NCI-H2171 treated with DMSO at 0.1 percent for 48 hours (cell line): ENCODE results near the gene NTN1.

Experiments used
- DNase-seq: peaks from one replicate; lab custom pipeline; 2025; lab: John Stamatoyannopoulos, UW

NTN1 gene

DNA sequence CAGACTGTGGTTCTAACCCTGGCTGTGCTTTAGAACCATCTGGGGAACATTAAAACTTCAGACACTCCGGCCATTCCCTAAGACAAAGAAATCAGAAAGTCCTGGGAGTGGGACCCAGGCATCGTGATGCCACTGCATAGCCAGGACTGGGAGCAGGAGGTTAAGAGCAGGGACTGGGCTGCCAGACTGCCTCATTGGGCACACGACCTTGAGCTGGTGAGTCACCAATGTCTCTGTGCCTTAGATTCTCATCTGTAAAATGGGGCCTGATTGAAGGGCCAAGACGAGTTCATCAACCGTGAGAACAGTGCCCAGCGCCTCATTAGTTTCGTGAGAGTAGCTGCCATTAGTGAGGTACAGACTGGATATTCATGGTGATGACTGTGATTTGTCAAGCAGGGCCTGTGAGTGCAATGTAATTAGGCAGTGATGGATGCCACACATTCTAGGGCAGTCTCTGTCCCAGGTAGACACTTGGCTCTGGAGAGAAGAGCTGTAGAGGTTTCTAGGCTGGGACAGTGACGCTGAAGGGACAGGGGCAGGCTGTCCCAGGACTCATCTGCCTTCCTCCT, 196.8 kb downstream of the NTN1 start:
- DNase-seq = no peak

DNA sequence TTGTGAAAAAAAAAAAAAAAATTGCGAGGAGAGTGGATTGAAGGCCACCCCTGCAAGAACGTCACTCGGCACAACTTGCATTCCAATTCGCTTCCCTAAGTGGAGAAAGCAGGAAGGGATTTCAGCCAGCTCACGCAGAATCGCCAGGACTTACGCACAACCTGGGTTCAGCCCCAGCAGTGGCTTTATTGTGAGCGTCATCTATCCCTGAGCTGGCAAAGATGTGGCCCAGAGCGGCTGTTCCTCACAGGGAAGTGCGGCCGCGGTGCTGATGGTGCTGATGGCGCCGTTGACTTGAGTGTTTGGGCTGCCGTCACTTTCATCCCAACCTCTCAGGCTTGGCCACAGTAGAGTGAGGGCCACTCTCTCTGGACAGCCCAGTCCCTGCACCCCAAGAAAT, 197.6 kb downstream of the NTN1 start:
- DNase-seq = no peak

DNA sequence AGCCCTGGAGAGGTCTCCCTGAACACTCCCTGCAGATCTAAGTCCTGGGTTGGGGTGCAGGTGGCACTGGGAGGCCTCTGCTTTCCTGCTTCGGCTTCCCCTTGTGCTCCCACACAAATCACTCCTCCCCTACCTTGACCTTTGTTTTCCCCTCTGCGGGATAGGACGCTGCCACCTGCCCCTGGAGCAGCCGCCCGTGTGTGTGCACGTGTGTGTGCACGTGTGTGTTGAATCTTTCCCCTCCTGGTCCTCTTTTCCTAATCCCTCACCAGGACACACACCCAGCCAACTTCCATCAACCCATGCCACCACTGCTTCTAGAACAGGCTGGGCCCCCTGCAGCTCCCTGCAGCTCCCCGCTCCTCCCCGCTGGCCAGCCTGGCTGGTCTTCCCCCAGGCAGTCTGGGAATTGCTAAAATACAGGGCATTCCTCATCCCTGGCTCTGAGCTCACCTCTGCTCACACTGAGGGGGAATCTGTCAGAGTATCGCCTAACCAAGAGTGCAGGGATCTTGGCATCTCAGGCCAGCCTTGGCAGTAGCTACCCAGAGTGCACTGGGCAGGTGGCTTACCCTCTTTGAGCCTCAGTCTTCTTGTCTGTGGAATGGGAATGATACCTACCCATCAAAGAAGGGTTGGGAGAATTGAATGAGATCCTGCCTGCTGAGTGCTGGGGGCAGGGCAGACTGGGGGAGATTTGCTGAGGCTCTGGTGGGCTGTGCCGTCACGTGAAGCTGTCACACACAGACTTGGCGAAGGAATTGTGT, 198.5 kb downstream of the NTN1 start:
- no peak for DNase-seq

DNA sequence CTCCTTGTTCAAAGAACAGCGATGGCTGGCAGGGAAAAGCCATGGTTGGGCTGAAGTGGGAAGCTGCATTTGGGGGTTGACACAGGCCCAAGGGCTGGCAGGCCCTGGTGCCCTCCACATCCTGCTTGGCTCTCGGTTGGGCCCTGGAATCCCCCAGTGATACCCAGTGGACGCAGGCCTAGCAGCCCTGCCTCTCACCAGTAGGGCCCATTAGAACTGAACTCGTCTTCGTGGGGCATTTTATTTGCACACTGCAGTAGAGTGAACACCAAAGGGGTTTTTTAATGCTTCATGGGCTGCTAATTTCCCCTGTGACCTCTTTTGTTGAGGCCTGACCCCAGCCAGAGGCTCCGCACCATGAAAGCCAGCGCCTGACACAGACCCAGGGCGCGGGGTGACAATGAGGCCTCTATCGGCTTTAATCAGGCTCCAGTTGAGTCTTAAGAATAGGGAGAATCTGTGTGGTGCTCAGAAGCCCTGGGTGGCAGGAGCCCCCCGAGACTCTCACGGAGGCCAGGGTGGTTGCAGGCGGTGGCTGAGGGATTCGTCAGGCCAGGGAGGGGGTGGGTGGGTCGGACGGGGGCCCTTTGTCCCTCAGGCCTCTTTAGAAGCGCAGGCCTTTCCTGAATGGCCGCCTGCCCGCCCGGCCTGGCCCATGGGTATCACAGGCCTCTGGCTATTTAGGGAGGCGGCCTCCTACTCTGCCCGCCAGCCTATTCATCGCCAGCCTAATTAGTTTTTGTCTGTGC, 199.3 kb downstream of the NTN1 start:
- DNase-seq = no peak

DNA sequence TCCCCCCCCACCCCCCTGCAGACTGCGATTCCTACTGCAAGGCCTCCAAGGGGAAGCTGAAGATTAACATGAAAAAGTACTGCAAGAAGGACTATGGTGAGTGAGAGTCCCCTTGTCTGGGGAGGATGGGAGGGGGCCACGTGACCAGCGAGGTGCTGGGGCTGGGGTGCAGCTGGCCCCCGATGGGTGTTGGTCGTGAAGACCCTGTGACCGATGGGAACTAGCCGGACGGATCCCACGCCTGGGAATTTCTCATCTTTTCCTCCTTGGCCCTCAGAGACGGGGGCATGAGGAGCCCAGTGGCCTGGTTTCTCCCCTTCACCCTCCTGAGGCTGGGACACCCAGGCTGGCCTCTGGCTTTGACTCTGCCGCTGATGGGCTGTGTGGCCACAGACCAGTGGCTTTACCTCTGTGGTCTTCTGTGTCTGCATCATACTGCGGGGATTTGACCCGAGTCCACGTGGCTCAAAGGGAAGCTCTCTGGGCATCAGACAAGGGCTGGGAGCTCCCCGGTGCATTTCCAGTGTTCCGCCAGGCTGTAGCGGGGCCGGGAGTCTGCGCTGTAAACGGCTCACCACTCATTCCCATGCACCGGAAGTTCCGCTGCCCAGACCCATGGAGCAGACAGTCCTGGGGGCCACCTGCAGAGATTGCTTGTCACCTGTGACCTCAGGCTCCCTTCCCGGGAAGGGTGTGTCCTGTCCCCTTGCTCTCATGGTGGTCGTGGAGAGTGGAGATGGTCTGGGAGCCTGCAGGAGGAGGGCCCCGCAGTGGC, 200.0 kb downstream of the NTN1 start:
- DNase-seq = no peak

DNA sequence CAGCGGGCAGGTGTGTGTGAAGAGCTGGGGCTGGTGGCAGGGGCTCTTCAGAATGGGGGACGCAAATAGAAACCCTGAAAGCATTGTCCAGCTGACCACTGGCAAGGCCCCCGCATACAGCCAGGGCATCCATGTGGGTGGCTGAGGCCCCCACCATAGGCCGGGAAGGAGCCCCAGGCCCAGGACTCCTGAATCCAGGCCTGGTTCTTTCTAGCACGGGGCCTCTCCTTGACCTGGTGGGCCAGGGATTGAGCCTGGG, 200.5 kb downstream of the NTN1 start:
- DNase-seq = no peak

DNA sequence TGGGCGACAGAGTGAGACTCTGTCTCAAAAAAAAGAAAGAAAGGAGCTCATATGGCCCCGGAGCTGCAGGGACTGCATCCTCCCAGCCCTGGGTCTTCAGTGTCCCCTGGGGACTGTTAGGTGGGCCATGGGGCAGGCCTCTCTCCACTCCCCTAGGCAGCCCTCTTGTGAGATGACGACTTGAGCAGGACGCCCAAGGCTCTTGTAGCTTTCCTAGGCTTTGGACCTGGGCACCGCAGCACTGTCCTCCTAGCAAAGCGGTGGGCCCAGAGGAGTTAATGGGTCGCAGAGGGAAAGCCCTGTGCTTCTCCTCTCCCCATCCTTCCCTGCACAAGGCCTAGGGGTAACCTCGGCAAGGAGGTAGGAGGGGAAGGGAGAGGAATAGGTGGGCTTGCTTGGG, 202.2 kb downstream of the NTN1 start:
- DNase-seq = no peak

DNA sequence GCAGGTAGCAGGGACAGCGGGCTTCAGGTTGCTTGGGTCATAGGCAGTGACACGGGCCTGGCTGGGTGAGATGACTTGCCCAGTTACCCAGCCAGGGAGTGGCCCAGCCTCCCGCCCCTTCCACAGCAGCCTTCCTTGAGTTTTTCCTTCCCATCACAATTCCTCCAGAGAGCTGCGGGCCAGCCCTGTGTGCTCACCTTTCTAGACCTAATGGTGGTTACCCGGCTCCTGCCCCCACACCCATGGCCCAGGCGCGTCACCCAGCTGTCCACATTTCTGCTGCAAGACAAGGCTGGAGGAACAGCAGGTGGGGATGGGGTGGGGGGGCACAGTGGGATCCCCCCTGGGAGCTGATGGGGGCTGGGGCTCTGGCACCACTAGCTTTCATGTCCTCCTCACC, 203.2 kb downstream of the NTN1 start:
- DNase-seq = no peak

DNA sequence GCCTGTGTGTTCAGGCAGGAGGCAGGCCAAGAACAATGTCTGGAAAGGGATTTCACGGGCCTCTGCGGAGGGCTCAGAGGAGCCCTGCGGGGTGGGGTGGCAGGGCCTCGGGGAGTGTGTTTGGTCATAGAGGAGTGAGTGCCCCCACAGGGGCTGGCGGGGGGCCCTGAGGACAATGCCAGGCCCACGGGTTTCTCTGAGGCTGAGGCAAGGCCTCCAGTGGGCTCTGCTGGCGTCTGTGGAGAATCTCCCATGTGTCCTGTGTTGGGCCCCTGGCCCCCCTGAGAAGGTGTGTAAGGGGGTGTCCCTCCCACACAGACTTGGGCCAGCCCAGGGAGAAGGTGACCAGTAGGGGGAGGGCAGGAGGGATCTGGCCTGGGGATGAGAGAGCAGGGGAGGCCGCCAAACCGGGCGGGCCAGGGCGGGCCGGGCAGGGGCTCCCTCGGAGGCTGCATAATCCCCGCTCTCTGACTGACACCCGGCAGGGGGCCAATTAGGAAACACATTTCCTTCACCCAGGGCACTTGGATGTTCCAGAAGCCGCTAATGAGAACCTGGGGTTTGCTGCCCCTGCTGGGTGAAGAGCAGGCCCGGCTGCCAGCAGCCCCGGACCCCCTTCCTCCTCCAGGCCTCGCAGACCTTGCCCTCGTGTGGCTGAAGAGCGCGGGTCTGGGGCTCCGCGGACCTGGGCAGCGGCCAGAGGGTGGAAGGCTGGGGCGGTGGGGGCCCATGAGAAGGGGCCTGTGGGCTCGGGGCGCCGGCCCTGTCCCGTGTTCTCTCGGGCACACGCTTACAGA, 204.2 kb downstream of the NTN1 start:
- no peak for DNase-seq

DNA sequence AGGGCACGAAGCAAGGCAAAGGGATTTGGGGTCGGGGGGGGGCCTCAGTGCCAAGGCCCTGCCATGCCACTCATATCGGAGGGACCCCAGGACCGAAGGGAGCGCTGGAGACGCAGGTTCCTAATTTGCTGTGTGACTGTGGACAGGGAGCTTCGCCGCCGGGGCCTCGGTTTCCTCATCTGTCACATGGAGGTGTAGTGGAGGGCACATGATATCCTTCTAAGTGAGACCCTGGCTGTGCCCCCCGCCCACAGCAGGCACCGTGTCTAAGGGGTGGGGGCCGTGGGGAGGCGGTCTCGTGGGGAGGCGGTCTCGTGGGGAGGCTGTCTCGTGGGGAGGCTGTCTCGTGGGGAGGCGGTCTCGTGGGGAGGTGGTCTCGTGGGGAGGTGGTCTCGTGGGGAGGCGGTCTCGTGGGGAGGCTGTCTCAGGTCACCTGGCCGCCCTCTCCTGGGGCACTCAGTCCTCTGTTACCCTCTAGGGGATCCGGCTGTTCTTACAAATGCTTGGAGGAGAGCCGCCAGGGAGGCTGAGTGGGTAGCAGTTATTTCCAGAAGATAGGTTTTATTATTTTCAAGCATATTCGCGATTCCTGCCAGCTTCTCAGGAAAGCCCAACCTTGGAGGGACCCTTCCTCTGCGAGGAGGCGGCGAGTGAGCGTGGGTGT, 205.0 kb downstream of the NTN1 start:
- no peak for DNase-seq

DNA sequence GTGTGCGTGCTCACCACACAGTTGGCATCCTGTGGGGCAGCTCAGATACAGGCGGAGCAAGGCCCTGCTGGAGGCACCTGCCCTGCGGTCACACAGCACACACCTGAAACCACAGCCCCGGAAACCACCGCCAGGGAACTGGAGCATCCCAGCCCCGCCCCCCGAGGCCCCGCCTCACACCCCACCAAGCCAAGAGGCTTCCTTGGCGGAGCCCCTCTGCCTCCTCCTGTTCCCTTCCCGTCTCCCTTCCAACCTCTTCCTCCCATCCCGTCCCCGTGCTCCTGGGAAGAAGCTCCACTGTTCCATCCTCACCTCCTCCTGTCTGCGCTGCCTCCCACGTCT, 205.5 kb downstream of the NTN1 start:
- no peak for DNase-seq

DNA sequence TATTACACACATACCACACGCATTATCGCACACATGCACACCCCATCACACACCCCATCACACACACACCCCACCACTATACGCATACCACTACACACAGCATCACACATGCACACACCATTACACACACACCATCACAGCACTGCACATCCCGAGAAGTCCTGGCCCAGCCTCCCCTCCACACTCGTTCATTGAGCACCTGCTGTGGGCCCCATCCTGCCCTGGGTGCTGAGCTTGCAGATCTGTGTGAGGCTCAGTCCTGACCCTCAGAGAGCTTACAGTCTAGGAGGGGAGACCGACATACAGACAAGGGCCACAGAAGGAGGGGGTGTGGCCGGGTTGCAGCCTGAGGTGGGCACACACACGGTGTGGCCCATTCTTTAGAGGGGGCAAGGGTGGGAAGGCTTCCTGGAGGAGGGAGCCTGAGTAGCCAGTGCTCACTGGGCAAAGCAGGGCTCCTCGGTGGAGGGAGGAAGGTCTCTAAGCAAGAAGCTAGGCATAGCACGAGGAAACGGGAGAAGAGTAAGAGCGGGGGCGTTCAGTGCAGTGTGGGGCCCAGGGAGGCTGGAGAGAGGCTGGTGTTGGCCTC, 206.6 kb downstream of the NTN1 start:
- DNase-seq = no peak

DNA sequence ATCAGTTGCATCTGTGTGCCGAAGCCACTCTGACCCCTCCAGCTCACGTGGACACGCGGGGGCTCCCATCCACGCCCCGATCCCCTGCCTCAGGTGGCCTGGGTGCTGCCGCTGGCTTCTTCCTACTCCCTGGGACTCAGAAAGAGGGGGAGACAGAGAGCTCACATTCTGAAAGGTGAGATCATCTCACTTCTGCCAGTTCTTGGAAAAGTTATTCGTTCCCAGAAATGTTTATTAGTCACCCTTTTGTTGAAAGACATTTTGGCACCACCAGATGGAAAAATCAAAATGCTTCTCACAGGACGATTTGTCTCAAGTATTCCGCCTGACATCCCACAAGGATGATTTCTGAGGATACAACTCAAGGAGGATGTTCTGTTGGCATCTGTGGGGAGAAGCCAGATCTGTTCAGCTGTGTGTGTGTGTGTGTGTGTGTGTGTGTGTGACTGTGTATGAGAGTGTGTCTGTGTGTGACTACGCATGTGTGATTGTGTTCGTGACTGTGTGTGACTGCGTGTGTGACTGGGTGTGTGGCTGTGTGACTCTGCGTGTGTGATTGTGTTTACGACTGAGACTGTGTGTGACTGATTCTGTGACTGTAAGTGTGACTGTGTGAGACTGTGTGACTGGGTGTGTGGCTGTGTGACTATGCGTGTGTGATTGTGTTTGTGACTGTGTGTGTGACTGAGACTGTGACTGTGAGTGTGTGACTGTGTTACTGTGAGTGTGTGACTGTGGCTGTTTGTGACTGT, 207.3 kb downstream of the NTN1 start:
- DNase-seq = no peak

DNA sequence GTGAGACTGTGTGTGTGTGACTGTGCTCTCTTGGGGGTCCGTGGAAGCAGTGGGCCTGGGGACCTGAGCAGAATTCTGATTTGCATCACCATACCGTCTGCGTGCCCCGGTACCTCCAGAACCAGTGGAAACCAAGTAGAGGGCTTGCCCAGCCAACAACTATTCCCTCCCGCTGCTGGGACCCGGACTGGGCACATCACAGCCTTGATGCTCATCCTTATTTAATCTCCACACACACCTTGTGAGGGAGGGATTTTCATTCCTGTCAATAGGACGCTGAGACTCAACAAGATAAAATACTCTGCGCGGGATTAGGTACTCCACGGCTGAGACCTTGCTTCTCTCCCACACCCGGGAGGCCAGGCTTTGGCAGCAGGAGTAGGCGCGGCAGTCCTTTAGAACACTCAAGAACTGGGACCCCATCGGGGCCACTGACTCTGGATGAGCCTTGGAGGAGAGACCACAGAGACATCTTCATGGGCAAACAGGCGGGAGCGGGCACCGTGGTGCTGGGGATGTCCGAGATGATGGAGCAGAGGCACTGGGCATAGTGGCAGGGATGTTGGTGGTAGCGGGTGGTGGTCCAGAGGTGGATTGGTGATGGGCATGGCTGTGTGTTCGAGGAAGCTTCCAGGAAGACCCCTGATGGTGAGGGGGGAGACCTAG, 208.0 kb downstream of the NTN1 start:
- DNase-seq = no peak

DNA sequence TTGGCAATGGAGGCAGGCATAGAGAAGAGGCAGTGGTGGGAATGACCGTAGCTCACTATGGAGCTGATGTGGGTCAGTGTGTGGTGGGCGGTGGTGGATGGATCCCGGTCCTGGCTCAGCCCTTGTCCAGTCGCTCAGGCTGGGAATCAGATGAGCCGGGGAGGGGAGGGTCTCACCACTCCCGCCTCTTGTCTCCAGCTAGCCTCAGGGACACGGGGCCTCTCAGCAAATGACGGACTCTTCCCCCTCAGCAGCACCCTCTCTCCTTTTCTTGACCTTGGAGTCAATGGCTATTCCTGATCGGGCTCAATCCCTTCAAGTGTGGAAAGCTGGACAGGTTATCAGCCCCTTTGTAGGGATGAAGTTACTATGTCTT, 208.5 kb downstream of the NTN1 start:
- DNase-seq = no peak

DNA sequence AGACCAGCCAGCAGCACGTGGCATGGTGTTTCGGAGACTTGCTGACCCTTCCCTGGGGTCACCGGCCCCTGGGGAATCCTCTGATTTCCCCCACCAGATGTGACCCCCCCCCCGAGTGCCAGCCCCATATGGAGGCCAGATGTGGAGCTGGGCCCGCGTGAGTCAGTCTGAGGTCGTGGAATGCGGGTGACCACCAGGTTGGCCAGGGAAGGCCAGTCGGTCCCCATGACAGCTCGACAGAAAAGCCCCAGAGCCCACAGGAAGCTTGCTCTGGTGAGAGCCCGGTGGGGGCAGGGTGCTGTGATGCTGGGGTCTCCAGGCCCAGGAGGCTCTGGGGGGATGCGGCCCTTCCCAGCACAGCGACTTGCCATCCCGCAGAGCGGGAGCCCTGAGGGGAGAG, 209.0 kb downstream of the NTN1 start:
- no peak for DNase-seq

DNA sequence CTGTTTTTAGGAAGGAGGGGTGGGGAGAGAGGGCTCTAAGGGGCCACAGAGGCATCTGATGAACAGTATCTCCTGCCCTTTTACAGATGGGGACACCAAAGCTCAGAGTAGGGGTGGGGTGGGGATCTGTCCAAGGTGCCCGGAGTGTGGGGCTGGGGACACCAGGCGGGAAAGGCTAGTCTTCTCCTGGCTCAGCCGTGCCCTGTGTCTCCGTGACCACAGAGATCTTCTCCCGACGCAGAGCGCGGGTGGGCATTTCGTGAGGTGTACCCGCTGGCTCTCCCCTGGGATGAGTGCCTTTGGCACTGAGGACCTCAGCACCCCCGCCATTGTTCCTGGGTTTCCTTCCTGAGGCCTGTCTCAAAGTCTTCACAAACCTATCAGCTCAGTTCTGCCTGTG, 209.6 kb downstream of the NTN1 start:
- no peak for DNase-seq

DNA sequence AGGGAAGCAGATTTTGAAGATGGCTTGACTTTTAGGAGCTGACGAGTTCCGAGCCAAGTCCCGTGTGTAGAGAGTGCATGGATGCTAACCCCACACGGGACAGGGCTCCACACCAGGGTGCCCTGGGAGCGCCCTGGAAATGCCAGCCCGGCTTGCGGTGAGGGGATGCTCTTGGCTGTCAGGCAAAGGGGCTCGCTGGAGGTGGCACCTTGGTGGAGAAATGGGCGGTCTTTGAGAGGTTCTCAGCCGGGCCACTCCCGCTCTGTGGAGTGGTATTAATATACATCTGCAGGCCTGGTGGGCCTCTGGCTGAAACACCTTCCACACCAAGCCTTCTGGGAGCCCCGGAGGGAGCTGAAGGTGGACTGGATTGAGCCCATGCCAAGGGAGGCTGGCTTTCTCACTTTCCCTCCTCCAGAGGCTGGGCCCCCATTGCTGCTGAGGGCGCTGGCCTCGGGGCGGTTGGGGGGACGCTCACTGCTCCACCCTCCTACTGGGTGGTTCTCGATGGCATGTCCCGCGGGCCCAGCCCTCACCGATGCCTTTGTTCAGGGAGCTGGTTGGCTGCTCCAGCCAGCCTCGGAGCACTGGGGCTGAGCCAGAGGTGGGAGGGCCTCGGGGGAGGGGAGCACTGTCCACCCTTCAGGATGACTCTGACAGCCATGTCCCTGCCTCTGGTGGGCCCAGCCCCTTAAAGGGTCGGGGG, 210.3 kb downstream of the NTN1 start:
- DNase-seq = no peak

DNA sequence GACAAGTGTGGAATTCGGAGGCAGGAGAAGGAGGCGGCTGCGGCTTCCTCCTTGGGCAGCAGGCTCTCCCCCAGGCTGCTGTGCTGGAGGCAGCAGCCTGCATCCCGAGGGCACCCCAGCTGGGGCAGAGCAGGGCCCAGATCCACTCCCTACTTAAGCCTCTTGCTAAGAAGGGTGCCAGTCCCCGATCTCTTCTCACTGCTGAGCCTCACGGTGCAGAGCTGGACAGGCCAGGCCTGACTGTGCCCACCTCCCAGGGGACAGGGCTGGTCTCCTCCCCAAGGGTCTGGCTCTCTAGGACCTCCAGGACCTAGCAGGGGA, 210.8 kb downstream of the NTN1 start:
- no peak for DNase-seq
